ENCODE results near the gene GXYLT1.

- no peak for TF ChIP-seq POLR2A (IDR thresholded peaks at IDR 0.05)
- TF ChIP-seq, protein P1, sequence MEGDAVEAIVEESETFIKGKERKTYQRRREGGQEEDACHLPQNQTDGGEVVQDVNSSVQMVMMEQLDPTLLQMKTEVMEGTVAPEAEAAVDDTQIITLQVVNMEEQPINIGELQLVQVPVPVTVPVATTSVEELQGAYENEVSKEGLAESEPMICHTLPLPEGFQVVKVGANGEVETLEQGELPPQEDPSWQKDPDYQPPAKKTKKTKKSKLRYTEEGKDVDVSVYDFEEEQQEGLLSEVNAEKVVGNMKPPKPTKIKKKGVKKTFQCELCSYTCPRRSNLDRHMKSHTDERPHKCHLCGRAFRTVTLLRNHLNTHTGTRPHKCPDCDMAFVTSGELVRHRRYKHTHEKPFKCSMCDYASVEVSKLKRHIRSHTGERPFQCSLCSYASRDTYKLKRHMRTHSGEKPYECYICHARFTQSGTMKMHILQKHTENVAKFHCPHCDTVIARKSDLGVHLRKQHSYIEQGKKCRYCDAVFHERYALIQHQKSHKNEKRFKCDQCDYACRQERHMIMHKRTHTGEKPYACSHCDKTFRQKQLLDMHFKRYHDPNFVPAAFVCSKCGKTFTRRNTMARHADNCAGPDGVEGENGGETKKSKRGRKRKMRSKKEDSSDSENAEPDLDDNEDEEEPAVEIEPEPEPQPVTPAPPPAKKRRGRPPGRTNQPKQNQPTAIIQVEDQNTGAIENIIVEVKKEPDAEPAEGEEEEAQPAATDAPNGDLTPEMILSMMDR (IDR thresholded peaks at IDR 0.05) = no peak
Measured at GRCh38 chr12:42172441-42173210, 28.0 kb upstream of the GXYLT1 start.

Measured in Peyer's patch (tissue), 4 donors.